Ishikawa (cell line): ENCODE data around the gene ATMIN.

Experiments
- CEBPB ChIP-seq: IDR thresholded peaks from 2 replicates; pipeline ENCODE4 v1.6.1; 2012
- CREB1 ChIP-seq: IDR thresholded peaks from 2 replicates; pipeline ENCODE4 v1.6.1; 2012; ENCODE audit warnings: low read depth
- EGR1 ChIP-seq: IDR thresholded peaks from 2 replicates; pipeline ENCODE4 v1.6.1; 2012
- EP300 ChIP-seq: IDR thresholded peaks from 2 replicates; pipeline ENCODE4 v1.6.1; 2012; ENCODE audit warnings: borderline replicate concordance
- FOXM1 ChIP-seq: IDR thresholded peaks from 2 replicates; pipeline ENCODE4 v1.6.1; 2012; ENCODE audit warnings: low read depth, borderline replicate concordance
- MAX ChIP-seq: IDR thresholded peaks from 2 replicates; pipeline ENCODE4 v1.6.1; 2012
- NFIC ChIP-seq: IDR thresholded peaks from 2 replicates; pipeline ENCODE4 v1.6.1; 2012
- RAD21 ChIP-seq: IDR thresholded peaks from 2 replicates; pipeline ENCODE4 v1.6.1; 2012; ENCODE audit warnings: low read depth
- TAF1 ChIP-seq: IDR thresholded peaks from 2 replicates; pipeline ENCODE4 v1.6.1; 2012; ENCODE audit warnings: low read depth, mild to moderate bottlenecking
- TCF12 ChIP-seq: IDR thresholded peaks from 2 replicates; pipeline ENCODE4 v1.6.1; 2012; ENCODE audit warnings: low read depth
- TEAD4 ChIP-seq: IDR thresholded peaks from 2 replicates; pipeline ENCODE4 v1.6.1; 2012
- USF1 ChIP-seq: IDR thresholded peaks from 2 replicates; pipeline ENCODE4 v1.6.1; 2012
- YY1 ChIP-seq: IDR thresholded peaks from 2 replicates; pipeline ENCODE4 v1.6.1; 2012; ENCODE audit warnings: low read depth
- ZBTB7A ChIP-seq: IDR thresholded peaks from 2 replicates; pipeline ENCODE4 v1.6.1; 2012; ENCODE audit warnings: low read depth
- TF ChIP-seq, protein P1 (sequence below): IDR thresholded peaks from 2 replicates; pipeline ENCODE4 v1.6.1; 2012; ENCODE audit warnings: low read depth, mild to moderate bottlenecking

ATMIN gene

GRCh38 chr16:81042821-81043220, 7.2 kb downstream of the ATMIN start:
- TF ChIP-seq TEAD4 (no peak), NFIC (no peak), EGR1 (no peak), MAX (no peak), CEBPB (no peak)

DNA sequence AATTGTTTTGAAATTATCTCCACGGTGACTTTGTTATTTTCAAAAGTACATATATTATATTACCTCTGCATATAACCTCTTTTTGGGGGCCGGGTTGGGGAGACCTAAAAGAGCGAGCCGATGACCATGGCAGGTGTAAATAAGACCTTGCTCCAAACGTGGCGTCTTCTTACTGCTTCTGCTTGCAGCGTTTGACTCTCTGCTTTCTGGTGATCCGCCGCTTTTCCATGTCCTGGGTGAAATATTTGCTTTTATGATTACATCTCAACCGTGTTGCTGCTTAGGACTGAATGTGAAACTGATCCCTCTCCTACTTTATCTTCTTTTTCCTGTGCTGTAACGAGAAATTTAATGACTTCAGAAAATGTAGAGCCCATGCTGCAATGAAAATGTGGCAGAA, 18.1 kb downstream of the ATMIN start:
- no peak for TF ChIP-seq EP300
- TF ChIP-seq TCF12 = no peak
- TF ChIP-seq ZBTB7A = no peak
- TF ChIP-seq, protein P1, sequence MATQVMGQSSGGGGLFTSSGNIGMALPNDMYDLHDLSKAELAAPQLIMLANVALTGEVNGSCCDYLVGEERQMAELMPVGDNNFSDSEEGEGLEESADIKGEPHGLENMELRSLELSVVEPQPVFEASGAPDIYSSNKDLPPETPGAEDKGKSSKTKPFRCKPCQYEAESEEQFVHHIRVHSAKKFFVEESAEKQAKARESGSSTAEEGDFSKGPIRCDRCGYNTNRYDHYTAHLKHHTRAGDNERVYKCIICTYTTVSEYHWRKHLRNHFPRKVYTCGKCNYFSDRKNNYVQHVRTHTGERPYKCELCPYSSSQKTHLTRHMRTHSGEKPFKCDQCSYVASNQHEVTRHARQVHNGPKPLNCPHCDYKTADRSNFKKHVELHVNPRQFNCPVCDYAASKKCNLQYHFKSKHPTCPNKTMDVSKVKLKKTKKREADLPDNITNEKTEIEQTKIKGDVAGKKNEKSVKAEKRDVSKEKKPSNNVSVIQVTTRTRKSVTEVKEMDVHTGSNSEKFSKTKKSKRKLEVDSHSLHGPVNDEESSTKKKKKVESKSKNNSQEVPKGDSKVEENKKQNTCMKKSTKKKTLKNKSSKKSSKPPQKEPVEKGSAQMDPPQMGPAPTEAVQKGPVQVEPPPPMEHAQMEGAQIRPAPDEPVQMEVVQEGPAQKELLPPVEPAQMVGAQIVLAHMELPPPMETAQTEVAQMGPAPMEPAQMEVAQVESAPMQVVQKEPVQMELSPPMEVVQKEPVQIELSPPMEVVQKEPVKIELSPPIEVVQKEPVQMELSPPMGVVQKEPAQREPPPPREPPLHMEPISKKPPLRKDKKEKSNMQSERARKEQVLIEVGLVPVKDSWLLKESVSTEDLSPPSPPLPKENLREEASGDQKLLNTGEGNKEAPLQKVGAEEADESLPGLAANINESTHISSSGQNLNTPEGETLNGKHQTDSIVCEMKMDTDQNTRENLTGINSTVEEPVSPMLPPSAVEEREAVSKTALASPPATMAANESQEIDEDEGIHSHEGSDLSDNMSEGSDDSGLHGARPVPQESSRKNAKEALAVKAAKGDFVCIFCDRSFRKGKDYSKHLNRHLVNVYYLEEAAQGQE = no peak
- no peak for TF ChIP-seq TEAD4
- no peak for TF ChIP-seq YY1
- TF ChIP-seq FOXM1 = no peak
- TF ChIP-seq RAD21 = no peak
- TF ChIP-seq NFIC = no peak
- no peak for TF ChIP-seq CEBPB
- TF ChIP-seq CREB1 = no peak
- no peak for TF ChIP-seq TAF1
- no peak for TF ChIP-seq EGR1

DNA sequence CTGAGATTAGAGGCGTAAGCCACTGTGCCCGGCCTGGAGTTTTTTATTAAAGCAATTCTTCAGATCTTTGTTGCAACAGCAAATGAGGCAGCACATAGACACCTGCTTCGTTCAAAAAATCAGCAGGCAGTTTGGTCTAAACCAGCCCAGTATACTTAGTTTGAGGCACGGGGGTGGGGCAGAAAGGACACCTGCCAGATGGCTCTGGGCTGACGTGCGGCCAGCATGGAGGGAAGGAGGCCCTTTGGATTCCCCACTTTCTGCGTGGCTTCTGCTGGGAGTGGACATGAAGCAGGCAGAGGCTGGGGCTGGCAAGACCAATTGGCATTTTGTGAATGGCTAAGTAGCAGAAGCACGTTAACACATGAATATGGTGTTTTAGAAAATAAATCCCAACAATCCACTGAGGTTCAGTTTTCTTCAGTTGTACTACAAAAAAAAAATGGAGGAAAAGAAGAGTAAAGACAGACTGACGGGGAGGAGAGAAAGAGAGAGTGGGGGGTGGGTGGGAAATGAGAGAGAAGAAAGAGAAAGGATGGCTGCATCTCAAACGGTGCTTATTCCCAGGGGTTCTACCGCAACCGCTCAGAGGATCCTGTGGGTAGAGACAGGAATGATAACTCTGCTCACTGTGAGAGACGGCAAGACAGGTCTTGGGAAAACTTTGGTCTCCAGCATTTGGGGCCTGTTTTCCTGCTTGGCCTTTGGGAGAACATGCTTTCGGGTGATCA, 25.1 kb downstream of the ATMIN start:
- no peak for TF ChIP-seq EP300
- TF ChIP-seq ZBTB7A = no peak
- no peak for TF ChIP-seq NFIC
- no peak for TF ChIP-seq MAX
- no peak for TF ChIP-seq USF1
- no peak for TF ChIP-seq TEAD4

DNA sequence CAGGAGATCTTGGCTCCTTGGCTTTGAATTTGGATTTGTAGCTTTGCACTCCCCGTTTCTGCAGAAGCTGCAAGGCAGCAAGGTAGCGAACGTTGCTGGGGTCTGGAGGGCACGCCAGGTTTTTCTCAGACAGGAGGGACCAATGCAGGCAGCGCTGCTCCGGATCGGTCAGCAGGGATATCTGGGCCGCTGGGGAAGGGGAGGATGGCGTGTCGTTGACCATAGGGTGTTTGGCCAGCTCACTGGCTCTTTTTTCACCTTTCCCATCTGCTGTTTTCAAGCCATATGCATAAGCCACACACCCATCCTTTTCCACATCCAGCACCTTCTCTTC, 25.6 kb downstream of the ATMIN start:
- TF ChIP-seq CREB1 = no peak
- TF ChIP-seq FOXM1 = no peak
- TF ChIP-seq EP300 = no peak
- TF ChIP-seq USF1 = no peak
- TF ChIP-seq RAD21 = no peak
- TF ChIP-seq CEBPB = no peak
- TF ChIP-seq YY1 = no peak
- TF ChIP-seq TCF12 = no peak
- TF ChIP-seq, protein P1 = no peak
- no peak for TF ChIP-seq NFIC
- no peak for TF ChIP-seq ZBTB7A
- TF ChIP-seq TAF1 = no peak
- no peak for TF ChIP-seq TEAD4

DNA sequence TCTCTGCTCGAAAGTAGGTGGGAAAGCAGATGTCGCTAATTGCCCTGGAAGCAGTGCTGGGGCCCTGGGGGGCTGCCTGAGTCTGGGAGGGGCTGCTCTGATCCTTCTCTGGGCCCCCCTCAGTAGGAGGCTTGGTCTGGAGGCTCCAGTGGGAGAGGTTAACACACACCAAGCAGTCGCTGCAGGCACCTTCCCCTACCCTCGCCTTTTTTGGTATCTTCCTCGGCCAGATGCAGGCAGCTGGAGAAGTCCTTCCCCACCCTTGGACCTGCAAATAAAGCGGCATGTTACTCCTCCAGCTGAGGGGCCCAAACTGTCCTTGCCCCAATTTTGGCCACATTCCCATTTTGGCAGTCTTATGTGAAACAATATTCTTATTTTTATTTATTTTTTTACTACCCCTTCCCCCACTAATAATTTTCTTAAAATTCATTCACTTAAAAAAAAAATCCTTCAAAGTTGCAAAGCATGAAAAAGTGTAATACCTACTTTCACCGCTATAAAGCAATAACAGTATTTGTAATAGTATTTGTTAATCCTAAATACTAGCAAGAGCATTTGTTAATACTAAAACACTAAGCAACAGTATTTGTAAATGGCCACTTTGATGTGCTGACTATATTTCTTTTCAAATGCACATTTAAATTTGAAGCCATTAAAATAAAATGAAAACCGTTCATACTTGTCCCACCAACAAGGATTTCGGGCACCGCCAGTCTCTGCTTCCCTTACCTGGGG, 26.4 kb downstream of the ATMIN start:
- TF ChIP-seq RAD21 (no peak), CEBPB (no peak), TCF12 (no peak), NFIC (no peak), EGR1 (no peak), TAF1 (no peak), CREB1 (no peak), ZBTB7A (no peak)
- TF ChIP-seq, protein P1 = no peak
